Stimulated activated CD4-positive, alpha-beta T cell treated with anti-CD3 and anti-CD28 coated beads, TNF-alpha, amount 100 ng/mL, for 24 hours (primary cell): ENCODE data around the gene HTT-AS.

Experiments used
- DNase-seq, 3 experiments: peaks; one replicate each; pipeline ENCODE4 v3.0.0-alpha.2; 2020; ENCODE audit warnings: low read depth in 3 of 3

Gene HTT-AS

DNA sequence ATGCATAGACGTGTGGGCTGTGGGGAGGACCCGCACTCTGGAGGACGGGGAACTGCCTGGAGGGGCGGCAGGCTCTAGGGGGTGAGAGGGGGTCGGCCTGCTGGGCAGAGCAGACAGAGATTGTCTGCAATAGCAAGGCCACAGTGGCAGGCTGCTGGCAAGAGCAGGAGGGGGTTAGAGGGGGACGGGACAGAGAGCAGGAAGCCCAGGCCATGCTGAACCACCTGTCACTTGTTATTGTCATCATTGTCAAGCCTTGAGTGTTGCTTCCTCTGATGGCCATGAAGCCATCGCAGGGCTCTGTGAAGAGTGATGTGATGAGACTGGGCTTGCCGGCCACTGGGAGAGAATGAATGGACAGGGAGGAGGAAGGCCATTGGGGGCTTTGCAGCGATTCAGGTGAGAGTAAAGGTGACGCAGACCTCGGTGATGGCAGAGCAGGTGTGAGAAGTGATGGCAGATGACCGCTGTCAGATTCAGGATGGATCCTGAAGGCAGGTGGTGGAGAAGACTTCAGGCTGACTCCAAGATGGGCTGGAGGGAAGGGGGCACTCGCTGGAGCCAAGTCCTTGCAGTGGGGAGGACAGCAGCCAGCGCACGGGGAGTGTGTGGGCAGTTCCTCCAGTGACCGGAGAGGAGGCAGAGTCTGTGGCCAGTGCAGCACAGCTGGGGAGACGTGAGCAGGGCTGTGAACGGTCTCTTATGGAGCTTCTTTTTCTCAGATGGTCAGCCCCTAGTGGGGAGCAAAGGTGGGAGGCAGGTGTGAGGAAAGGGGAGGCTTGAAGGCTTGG lies 43.6 kb downstream of the HTT-AS start:
- no peak for DNase-seq

DNA sequence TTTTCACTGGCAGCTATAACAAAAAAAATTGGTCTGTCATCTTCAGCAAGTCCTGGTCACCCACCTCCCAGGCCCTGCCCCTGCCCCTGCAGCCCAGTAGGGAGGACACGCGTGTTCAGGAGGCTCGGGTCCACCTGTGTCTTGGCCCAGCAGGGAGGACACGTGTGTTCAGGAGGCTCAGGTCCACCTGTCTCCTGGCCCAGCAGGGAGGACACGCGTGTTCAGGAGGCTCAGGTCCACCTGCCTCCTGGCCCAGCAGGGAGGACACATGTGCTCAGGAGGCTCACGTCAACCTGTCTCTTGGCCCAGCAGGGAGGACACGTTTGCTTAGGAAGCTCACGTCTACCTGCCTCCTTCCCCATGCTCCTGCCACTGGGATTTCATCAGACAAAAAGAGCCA lies 44.9 kb downstream of the HTT-AS start:
- no peak for DNase-seq

DNA sequence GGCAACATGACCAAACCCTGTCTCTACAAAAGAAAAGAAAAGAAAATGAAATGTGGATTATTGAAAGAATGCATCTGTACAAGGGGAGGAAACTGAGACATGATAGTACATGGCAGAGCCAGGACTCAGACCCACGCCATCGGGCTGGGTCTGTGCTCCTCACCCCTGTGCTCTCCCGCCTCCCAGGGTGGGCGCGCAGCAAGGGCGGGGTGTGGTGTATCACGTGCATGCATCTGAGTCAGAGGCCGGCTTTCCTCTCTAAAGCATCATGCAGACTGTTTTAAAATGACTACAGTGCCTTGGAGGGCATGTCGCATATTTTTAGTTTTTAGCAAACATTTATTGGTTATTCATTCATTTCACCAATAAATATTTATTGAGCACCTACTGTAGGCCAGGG lies 47.8 kb downstream of the HTT-AS start:
- no peak for DNase-seq

DNA sequence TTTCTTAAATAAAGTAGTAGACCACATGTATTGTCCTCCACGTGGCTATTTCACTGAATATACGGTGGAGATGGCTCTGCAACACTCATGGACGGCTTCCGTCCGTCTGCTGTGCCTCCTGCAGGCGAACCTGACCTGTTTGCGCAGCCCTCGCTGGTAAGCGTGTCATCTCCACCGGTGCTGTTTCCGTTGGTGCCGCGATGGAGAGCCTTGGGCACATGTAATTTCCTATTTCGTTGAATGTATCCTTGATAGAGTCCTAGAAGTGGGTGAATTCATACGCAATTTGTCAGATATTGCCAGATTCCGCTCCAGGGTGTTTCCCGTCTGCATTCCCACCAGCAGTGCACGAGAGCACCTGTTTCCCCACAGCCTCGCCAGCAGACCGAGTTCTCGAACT lies 48.5 kb downstream of the HTT-AS start:
- DNase-seq: no peak

DNA sequence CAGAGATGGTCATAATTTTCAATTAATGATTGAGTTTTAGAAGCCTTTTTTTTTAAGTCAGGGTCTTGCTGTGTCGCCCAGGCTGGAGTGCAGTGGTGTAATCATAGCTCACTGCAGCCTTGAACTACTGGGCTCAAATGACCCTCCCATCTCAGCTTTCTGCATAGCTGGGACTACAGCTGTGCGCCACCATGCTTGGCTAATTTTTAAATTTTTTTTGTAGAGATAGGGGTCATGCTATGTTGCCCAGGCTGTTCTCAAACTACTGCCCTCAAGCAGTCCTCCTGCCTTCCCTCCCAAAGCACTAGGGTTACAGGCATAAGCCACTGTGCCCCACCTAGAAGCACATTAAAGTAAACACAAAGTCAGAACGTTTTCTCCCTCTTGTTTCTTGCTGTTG lies 51.7 kb downstream of the HTT-AS start:
- no peak for DNase-seq

DNA sequence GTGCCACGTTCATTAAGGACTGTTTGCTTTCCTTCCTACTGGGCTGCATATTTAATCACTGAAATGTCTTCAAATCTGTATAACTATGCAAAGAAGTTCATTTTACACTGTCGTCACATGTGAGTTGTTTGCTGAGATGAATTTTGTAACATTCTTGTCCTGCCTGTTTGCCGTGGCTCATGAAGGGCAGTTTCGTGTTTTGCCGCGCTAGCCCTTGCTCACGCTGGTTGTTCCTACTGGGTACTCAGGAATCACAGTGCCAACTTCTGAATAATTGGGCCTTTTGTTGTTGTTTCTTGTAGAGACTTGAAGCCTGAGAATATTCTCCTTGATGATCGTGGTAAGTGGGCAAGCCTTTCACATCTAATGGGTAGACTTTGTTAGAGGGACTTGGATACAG lies 52.2 kb downstream of the HTT-AS start:
- no peak for DNase-seq

DNA sequence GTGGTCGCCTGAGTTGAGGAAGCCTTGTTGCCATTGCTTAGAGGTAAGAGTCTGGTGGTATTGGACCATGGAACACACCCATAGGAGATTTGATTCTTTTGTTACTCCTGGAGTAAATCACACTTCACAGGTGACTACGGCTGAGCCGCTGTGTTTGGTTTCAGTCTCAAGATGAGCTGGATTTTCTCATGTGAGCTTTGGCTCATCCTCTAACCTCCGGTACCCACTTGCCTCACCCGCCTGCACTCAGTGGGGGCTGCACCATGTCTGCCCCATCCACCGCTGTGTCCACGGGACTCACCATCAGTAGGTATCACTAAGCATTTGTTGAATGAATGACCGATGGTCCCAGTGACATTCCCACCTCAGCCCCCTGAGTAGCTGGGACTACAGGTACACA lies 52.7 kb downstream of the HTT-AS start:
- DNase-seq: no peak

DNA sequence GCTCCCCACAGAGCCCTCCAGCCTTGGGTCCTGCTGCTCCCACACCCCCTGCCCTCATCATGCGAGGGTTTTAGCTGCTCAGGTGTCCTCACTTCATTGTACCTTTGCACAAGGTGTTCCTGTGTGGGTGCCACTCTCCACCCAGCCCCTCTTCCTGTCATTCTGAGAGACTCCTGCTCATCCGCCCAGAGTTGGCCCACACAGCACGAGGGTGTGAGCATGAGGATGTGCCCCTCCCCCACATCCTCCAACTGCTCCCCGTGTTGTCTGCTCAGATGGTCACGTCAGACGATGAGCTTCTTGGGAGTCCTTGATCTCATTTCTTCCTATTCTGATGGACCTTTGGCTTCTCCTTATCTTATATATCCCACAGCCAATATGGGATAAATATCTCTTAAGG lies 53.2 kb downstream of the HTT-AS start:
- no peak for DNase-seq

DNA sequence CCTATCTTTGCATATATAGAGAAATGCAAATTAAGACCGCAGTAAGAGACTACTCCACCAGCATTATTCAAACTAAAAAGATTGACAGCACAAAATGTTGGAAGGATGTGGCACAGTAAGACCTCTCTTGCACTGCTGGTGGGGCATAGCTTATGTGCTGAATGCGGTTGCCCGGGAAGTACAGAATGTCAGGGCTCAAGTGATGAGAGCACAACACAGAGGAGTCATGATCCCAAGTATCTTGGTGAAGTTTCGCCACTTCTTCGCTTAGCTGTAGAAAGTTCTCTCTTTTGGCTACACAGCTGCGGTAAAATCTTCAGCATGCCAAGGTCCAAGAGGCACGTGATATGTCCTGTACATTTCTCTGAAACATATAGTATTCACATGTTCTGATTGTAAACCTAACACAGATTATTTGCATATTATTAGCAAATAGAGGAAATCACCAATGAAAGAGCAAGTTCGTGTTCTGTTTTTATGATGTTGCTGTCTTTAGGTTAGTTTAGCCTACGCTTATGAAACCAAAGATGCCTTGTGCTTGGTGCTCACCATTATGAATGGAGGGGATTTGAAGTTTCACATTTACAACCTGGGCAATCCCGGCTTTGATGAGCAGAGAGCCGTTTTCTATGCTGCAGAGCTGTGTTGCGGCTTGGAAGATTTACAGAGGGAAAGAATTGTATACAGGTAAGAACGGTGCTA lies 55.0 kb downstream of the HTT-AS start:
- no peak for DNase-seq

DNA sequence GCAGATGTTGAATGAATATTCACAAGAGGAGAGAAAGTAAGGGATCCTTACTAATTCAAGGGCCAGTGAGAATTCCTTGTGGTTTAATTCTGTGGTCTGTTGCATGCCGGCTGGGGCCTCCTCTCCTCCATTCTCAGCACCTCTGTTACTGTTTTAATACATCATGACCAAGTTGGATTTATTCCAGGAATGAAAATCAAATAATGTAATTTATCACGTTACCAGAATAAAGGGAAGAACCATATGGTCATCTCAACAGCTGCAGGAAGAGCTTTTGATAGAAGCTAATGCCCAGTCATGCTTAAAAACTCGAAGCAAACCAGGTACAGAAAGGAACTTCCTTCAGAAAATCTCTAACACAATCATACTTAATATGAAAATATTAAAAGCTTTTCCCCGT lies 56.8 kb downstream of the HTT-AS start:
- DNase-seq: no peak

DNA sequence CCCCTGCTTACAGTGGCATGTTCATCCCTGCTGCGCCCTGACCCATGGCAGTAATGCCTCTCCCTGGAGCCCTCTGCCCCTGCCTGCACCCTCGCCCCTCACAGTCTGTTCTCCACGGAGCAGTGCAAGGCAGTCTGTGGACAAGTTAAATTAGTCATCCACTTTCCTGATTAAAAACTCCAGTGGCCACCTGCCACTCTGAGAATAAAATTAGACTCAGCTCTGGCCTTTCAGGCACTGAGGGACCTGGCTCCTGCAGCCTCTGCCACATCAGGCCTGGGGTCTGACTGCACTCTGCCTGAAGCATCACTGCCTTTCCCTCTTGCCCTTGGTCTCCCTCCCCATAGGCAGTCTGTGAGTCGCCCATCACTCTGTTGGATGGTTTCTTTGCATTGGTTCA lies 57.4 kb downstream of the HTT-AS start:
- no peak for DNase-seq

DNA sequence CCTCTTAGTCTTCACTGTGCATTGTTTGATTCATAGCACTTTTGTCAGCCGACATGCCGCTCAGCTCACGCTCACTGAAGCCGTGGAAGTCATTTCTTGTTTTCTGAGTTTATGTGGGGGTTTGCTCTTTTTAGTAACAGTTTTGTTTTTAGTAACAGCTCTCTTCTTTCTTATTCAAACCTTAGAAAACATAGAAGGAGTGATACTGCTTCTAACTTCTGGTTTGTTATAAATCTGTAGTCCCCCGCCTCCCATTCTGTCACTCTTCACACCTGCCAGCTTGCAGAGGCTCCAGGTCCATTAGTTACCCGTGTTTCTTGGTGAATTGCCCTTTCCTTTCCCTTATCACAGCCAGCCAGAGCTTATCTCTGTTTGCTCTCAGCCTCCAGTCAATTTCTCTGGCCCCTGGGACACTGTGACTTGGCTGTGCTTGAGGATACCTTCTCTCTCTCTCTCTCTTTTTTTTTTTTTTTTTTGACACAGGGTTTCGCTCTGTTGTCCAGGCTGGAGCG lies 60.4 kb downstream of the HTT-AS start:
- DNase-seq: peak in 1 of 3 experiments; percentile 21
